ENCODE data around the gene B9D1.

DNA sequence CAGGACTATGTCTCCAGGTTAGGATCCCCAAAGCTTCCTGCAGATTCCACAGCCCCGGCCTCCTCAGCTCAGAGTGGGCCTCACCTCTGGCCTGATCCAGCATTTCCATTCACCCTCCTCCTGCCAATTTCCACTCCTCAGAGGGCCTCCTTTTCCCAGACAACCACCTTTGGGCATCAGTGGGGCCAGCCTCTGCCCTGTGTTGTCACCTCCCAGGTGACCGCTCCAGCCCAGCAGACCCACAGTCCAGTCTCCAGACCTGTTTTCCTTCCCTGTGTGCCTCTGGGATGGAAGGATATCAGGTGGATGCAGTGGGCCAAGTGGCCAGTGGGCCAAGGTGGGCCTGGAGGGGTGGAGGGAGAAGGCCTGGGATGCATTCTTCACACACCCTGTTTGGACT is 32.7 kb downstream of the B9D1 start:
- TF ChIP-seq, protein P1, sequence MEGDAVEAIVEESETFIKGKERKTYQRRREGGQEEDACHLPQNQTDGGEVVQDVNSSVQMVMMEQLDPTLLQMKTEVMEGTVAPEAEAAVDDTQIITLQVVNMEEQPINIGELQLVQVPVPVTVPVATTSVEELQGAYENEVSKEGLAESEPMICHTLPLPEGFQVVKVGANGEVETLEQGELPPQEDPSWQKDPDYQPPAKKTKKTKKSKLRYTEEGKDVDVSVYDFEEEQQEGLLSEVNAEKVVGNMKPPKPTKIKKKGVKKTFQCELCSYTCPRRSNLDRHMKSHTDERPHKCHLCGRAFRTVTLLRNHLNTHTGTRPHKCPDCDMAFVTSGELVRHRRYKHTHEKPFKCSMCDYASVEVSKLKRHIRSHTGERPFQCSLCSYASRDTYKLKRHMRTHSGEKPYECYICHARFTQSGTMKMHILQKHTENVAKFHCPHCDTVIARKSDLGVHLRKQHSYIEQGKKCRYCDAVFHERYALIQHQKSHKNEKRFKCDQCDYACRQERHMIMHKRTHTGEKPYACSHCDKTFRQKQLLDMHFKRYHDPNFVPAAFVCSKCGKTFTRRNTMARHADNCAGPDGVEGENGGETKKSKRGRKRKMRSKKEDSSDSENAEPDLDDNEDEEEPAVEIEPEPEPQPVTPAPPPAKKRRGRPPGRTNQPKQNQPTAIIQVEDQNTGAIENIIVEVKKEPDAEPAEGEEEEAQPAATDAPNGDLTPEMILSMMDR (IDR thresholded peaks at IDR 0.05) = no peak
- no peak for TF ChIP-seq POLR2A (IDR thresholded peaks at IDR 0.05)
